Lower leg skin (tissue), 4 donors: Measurements from ENCODE around the gene ZNF736. TPM values are rescaled to one million over a fixed set of nuclear protein-coding genes. Genes with fewer than 3 reads are reported as not detected.
"Not testable (repeated sequence)": the region's sequence is repeated elsewhere in the genome, so short reads cannot be mapped to it uniquely, and the experiment has no call there.

Experiments
- DNase-seq, 2 donors: peaks; one replicate each; pipeline ENCODE4 v3.0.0-alpha.2; 2019; ENCODE audit warnings: low spot score in 2 of 2
- H3K4me3 ChIP-seq: fragments of 200-600 bp; sonication (generic); 2 replicates; pipeline ENCODE4 v1.5.1; 2017; ENCODE audit warnings: mild to moderate bottlenecking, low read depth; ENCODE audit not compliant: poor library complexity, severe bottlenecking
- POLR2A ChIP-seq, 2 donors: fragments of 450-650 bp; IDR thresholded peaks; one replicate each; pipeline ENCODE4 v1.6.1; 2016 to 2017; ENCODE audit warnings: antibody characterized with exemption in 2 of 2, mild to moderate bottlenecking in 1 of 2, moderate library complexity in 1 of 2
- WGBS, 2 donors: methylation state at CpG; one replicate each; pipeline ENCODE4 v1.1.5; 2018; 5-methylcytosine and 5-hydroxymethylcytosine counted together
- intact Hi-C: fragments of 100-400 bp; cut with DNase I; formaldehyde crosslinking; loops from one replicate; pipeline ENCODE4 v1.15.0; 2023; ENCODE audit warnings: low total_unique reads
- total RNA-seq, 4 donors: library from RNA; depleted of rRNA; stranded (reverse); fragments of >200 nt; gene quantifications; one replicate each; pipeline ENCODE4 v1.1.0, GENCODE V29; 2016
- TF ChIP-seq, protein P1 (sequence below), 3 donors: fragments of 450-650 bp; IDR thresholded peaks; one replicate each; pipeline ENCODE4 v1.5.1; 2016; ENCODE audit warnings: antibody characterized with exemption in 3 of 3, mild to moderate bottlenecking in 3 of 3, moderate library complexity in 2 of 3

Gene ZNF736
- total RNA-seq = 10 to 100 TPM in 1 of 4 donors, 1 to 10 TPM in 3; 2.7 to 20.7 (median 7.5) TPM

DNA sequence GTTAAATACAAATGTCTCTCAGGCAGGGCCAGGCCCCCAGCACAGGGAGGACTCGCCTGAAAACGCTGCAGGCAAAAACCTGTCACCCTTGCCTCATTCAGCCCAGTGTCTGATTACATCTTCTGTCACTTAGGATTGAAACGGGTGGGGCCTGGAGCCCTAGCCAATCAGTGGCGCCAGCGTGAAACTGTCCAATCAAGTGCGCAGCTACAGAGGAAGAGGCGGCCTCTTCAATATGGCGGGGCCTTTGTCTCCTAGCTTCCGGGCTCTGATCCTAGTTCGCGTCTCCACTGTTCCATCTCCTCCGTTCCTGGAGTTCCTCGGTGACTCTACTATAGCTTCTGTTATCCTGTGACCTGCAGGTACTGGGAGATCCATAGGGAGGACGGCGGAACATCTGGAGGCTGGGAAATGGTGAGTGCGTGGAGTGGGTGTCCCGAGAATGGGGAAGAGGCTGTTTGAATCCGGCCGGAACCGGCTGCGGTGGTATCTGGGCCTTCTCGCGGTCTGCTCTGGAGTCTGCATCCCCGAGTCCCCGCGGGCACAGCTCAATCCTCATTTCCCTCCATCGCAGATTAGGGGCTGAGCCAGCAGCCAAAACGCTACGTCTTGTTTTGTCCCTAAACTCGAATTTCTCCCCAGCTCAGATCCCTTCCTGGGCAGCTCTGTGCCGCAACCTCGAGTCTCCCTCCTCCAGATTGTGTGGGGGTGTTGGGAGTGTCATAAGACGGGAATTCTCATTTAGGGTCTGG lies at the start of gene ZNF736:
Gene ZNF736 (plus strand): TSS at position 222 of the 752 bp plus-strand sequence. CDS start 190 bp downstream, at position 412.
- intact Hi-C loops = no loop called here
- peak within 1 kb of the TSS; percentile 59 for H3K4me3 ChIP-seq
- 0% methylated on average over 33 of the region's 33 CpGs for WGBS, 2 donors
- DNase-seq = peak; percentile 94 to 98
- no peak for TF ChIP-seq POLR2A (IDR thresholded peaks at IDR 0.05)
- TF ChIP-seq, protein P1, sequence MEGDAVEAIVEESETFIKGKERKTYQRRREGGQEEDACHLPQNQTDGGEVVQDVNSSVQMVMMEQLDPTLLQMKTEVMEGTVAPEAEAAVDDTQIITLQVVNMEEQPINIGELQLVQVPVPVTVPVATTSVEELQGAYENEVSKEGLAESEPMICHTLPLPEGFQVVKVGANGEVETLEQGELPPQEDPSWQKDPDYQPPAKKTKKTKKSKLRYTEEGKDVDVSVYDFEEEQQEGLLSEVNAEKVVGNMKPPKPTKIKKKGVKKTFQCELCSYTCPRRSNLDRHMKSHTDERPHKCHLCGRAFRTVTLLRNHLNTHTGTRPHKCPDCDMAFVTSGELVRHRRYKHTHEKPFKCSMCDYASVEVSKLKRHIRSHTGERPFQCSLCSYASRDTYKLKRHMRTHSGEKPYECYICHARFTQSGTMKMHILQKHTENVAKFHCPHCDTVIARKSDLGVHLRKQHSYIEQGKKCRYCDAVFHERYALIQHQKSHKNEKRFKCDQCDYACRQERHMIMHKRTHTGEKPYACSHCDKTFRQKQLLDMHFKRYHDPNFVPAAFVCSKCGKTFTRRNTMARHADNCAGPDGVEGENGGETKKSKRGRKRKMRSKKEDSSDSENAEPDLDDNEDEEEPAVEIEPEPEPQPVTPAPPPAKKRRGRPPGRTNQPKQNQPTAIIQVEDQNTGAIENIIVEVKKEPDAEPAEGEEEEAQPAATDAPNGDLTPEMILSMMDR (IDR thresholded peaks at IDR 0.05) = no peak

DNA sequence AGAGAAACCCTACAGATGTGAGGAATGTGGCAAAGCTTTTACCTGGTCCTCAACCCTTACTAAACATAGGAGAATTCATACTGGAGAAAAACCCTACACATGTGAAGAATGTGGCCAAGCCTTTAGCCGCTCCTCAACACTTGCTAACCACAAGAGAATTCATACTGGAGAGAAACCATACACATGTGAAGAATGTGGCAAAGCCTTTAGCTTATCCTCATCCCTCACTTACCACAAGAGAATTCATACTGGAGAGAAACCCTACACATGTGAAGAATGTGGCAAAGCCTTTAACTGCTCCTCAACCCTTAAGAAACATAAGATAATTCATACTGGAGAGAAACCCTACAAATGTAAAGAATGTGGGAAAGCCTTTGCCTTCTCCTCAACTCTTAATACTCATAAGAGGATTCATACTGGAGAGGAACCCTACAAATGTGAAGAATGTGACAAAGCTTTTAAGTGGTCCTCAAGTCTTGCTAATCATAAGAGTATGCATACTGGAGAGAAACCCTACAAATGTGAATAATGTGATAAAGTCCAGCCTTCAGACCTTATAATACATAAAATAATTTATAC lies 47.3 kb upstream of the ZNF736 start:
- intact Hi-C loops = no loop called here
- TF ChIP-seq POLR2A (IDR thresholded peaks at IDR 0.05) = no peak
- TF ChIP-seq, protein P1 (IDR thresholded peaks at IDR 0.05) = no peak
- H3K4me3 ChIP-seq = no peak overlapping the region
- DNase-seq = no peak
- WGBS, 2 donors = 75 to 88% methylated on average over 1 of the region's 1 CpG

DNA sequence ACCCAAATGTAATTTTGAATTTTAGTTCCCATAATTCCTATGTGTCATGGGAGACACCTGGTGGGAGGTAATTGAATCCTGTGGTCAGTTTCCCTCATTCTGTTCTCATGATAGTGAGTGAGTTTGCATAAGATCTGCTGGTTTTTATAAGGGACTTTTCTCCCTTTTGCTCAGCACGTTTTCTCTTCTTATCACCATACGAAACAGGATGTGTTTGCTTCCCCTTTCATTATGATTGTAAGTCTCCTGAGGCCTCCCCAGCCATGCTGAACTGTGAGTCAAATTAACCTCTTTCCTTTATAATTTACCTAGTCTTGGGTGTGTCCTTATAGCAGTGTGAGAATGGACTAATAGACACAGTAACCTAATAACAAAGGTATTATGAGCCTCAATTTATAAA lies 36.1 kb upstream of the ZNF736 start:
- intact Hi-C loops = no loop called here
- WGBS, 2 donors = 54 to 59% methylated on average over 2 of the region's 2 CpGs

DNA sequence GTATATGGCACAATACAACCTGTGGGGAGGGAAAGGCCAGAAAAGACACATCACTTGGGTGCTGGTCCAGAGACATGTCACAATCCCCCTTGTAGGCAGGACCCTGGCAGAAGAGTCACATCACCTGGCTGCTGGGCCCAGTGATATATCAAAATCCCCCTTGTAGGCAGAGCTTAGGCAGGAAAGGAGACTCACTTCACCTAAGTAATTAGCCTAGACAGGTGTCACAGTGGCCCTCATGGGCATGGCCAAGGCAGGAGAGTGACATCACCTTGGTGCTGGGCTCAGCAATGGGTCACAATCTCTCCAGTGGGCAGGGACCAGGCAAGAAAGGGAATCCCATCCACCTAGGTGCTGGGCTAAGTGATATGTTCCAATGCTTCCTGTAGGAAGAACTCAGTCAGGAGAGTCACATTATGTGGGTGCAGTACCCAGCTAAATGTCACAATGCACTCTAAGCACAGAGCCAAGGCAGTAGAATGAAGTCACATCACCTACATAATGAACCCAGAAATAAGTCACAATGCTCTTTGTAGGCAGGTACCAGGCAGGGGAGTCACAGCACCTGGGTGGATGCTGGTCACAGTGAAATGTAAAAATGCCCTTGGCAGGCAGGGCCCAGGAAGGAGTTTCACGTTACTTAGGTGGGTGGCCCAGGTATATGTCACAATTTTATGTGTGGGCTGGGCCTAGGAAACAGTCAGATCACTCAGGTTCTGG lies 18.9 kb upstream of the ZNF736 start:
- intact Hi-C loops = no loop called here
- no peak for DNase-seq
- WGBS, 2 donors = 57 to 89% methylated on average over 1 of the region's 1 CpG
- no peak for TF ChIP-seq POLR2A (IDR thresholded peaks at IDR 0.05)
- TF ChIP-seq, protein P1 (IDR thresholded peaks at IDR 0.05) = no peak
- no peak overlapping the region for H3K4me3 ChIP-seq

More for the DNA sequence above, 36.1 kb upstream of the ZNF736 start:
- no peak overlapping the region for H3K4me3 ChIP-seq
- no peak for TF ChIP-seq POLR2A (IDR thresholded peaks at IDR 0.05)
- TF ChIP-seq, protein P1 (IDR thresholded peaks at IDR 0.05) = no peak
- DNase-seq = no peak

DNA sequence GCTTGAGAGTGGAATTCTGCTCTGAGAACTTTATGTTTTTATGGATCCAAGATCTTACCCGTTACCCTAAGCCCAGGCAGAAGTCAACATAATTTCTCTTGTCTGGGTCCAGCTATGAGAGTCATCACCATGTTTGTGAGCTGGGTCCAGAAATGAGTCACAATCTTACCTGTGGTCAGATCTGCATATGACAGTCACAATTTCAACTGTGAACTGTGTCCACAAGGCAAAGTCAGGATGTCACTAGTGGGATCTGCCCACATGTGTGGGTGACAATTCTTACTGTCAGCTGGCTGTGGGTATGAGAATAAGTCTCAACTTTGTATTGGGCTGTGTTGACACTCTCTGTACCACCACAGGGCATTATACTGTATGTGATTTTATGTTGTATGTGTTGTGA lies 16.3 kb upstream of the ZNF736 start:
- H3K4me3 ChIP-seq, DNase-seq, intact Hi-C loops: not testable (repeated sequence)
- 75 to 77% methylated on average over 1 of the region's 1 CpG for WGBS, 2 donors
